ENCODE results near the gene AKR7A3. TPM values are rescaled to one million over a fixed set of nuclear protein-coding genes. Genes with fewer than 3 reads are reported as not detected.

Gene AKR7A3
- total RNA-seq, 1 donor from 2014 or later, result 2.5 TPM

GRCh38 chr1:19240673-19241538, 47.7 kb downstream of the AKR7A3 start:
- Mint-ChIP-seq H3K27me3 (no peaks in the 10 kb centered on the region), H3K9me3 (no peaks in the 10 kb centered on the region), H3K36me3 (ENCODE audit: low read depth) (peaks cover 70% of the 10 kb centered on the region), H3K4me3 (no peak overlapping the region), H3K27ac (no peak overlapping the region), H3K4me1 (no peaks in the 10 kb centered on the region)
- intact Hi-C loops (cut with micrococcal nuclease), result loop anchor here (5.0 kb wide), 2 partner anchors 54 to 129 kb away; no protein-coding TSS in a partner anchor
- DNase-seq, result peak; percentile 92

- no peaks in the 10 kb centered on the region for H3K4me1 Mint-ChIP-seq
- no peak for DNase-seq
- no peak overlapping the region for H3K4me3 Mint-ChIP-seq
- H3K36me3 Mint-ChIP-seq (ENCODE audit: low read depth), result peaks cover 70% of the 10 kb centered on the region
- no peaks in the 10 kb centered on the region for H3K9me3 Mint-ChIP-seq
- H3K27me3 Mint-ChIP-seq, result no peaks in the 10 kb centered on the region
- no peak overlapping the region for H3K27ac Mint-ChIP-seq
- intact Hi-C loops (cut with micrococcal nuclease), result loop anchor here (5.0 kb wide), 2 partner anchors 53 to 128 kb away; no protein-coding TSS in a partner anchor
Measured at GRCh38 chr1:19239876-19240275, 48.7 kb downstream of the AKR7A3 start.

GRCh38 chr1:19234224-19234623, 54.3 kb downstream of the AKR7A3 start:
- Mint-ChIP-seq H3K4me3 (no peak overlapping the region), H3K36me3 (ENCODE audit: low read depth) (peaks cover 63% of the 10 kb centered on the region), H3K27me3 (no peaks in the 10 kb centered on the region), H3K27ac (no peak overlapping the region), H3K4me1 (no peaks in the 10 kb centered on the region), H3K9me3 (no peaks in the 10 kb centered on the region)
- intact Hi-C loops (cut with micrococcal nuclease), result no loop called here
- DNase-seq, result no peak

Other genes starting within 250 kb of the AKR7A3 start
- 145 and 162 TPM in 2 replicates for gene UBR4, start 78.5 kb downstream of the AKR7A3 start, total RNA-seq
- gene EMC1, start 37.2 kb downstream of the AKR7A3 start, total RNA-seq, result 67.9 and 71.1 TPM in 2 replicates
- gene MRTO4, start 37.0 kb downstream of the AKR7A3 start, total RNA-seq, result 132 and 135 TPM in 2 replicates
- 33.6 and 35.4 TPM in 2 replicates for gene AKR7A2, start 23.4 kb upstream of the AKR7A3 start, total RNA-seq
- gene SLC66A1, start 23.6 kb upstream of the AKR7A3 start, total RNA-seq, result 9.2 and 10.1 TPM in 2 replicates
- gene CAPZB, start 196.8 kb upstream of the AKR7A3 start, total RNA-seq, result 291 and 297 TPM in 2 replicates